Tibial artery (tissue), 4 donors: ENCODE results near the gene HBE1.

ENCODE experiments used
- DNase-seq, 2 donors: peaks; one replicate each; pipeline ENCODE4 v3.0.0-alpha.2; 2019
- H3K27ac ChIP-seq, 2 donors: fragments of 200-600 bp; sonication (generic) in 1 of 2; 1 replicate in 1 of 2; 2 replicates in 1 of 2; pipeline ENCODE4 v1.5.1; 2018 to 2019; ENCODE audit warnings: mild to moderate bottlenecking in 1 of 2
- H3K27me3 ChIP-seq, 2 donors: fragments of 200-600 bp; sonication (generic) in 1 of 2; one replicate each; pipeline versions ENCODE4 v1.5.1 to v1.6.0; 2016 to 2019
- H3K36me3 ChIP-seq, 3 donors: fragments of 200-600 bp; sonication (generic) in 2 of 3; one replicate each; pipeline ENCODE4 v1.5.1; 2016 to 2019; ENCODE audit warnings: mild to moderate bottlenecking in 2 of 3
- H3K4me1 ChIP-seq, 4 donors: fragments of 200-600 bp; sonication (generic) in 2 of 4; 1 replicate in 3 of 4; 2 replicates in 1 of 4; pipeline ENCODE4 v1.5.1; 2016 to 2019
- H3K4me3 ChIP-seq, 2 donors: fragments of 200-600 bp; sonication (generic) in 1 of 2; 1 replicate in 1 of 2; 2 replicates in 1 of 2; pipeline ENCODE4 v1.5.1; 2018 to 2019; ENCODE audit warnings: mild to moderate bottlenecking in 2 of 2
- H3K9me3 ChIP-seq, 3 donors: fragments of 200-600 bp; sonication (generic) in 1 of 3; one replicate each; pipeline ENCODE4 v1.5.1; 2016 to 2019
- CTCF ChIP-seq, 2 experiments: fragments of 200-600 bp in 1 of 2; fragments of 450-650 bp in 1 of 2; IDR thresholded peaks; one replicate each; pipeline ENCODE4 v1.5.1; 2017 to 2019; ENCODE audit warnings: antibody characterized with exemption in 2 of 2, mild to moderate bottlenecking in 1 of 2, moderate library complexity in 1 of 2
- intact Hi-C: fragments of 100-400 bp; cut with DNase I; formaldehyde crosslinking; loops from one replicate; pipeline ENCODE4 v1.15.0; 2023; ENCODE audit warnings: low total_unique reads

The HBE1 gene

DNA sequence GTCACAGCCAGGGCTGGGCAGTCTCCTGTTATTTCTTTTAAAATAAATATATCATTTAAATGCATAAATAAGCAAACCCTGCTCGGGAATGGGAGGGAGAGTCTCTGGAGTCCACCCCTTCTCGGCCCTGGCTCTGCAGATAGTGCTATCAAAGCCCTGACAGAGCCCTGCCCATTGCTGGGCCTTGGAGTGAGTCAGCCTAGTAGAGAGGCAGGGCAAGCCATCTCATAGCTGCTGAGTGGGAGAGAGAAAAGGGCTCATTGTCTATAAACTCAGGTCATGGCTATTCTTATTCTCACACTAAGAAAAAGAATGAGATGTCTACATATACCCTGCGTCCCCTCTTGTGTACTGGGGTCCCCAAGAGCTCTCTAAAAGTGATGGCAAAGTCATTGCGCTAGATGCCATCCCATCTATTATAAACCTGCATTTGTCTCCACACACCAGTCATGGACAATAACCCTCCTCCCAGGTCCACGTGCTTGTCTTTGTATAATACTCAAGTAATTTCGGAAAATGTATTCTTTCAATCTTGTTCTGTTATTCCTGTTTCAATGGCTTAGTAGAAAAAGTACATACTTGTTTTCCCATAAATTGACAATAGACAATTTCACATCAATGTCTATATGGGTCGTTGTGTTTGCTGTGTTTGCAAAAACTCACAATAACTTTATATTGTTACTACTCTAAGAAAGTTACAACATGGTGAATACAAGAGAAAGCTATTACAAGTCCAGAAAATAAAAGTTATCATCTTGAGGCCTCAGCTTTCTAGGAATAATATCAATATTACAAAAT lies 18.6 kb upstream of the HBE1 start:
- H3K9me3 ChIP-seq: no peaks in the 10 kb centered on the region
- no peak overlapping the region for H3K27ac ChIP-seq
- DNase-seq: no peak
- H3K27me3 ChIP-seq: no peaks in the 10 kb centered on the region
- no peak overlapping the region for H3K4me3 ChIP-seq
- no peak for TF ChIP-seq CTCF (IDR thresholded peaks at IDR 0.05)
- intact Hi-C loops: no loop called here
- H3K36me3 ChIP-seq: no peaks in the 10 kb centered on the region
- no peaks in the 10 kb centered on the region for H3K4me1 ChIP-seq

DNA sequence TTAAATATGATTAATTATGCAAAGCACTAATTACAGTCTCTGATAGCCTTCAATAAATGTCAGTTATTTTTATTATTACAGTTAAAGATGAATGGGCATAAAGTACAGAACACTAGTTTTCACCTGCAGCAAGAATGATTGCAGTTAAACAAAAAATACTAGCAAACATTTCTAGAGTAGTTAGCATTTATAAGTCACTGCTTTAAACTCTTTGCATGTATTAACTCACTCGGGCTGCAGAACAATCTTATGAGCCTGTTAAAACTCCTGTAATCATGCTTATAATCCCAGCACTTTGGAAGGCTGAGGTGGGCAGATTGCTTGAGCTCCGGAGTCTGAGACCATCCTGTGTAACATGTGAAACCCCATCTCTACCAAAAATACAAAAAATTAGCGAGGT lies 17.2 kb upstream of the HBE1 start:
- no peaks in the 10 kb centered on the region for H3K36me3 ChIP-seq
- no peaks in the 10 kb centered on the region for H3K9me3 ChIP-seq
- H3K27ac ChIP-seq: no peak overlapping the region
- intact Hi-C loops: no loop called here
- TF ChIP-seq CTCF (IDR thresholded peaks at IDR 0.05): no peak
- no peaks in the 10 kb centered on the region for H3K27me3 ChIP-seq
- H3K4me1 ChIP-seq: no peaks in the 10 kb centered on the region
- H3K4me3 ChIP-seq: no peak overlapping the region
- DNase-seq: no peak

- Histone ChIP-seq H3K27ac (no peak overlapping the region), H3K27me3 (no peaks in the 10 kb centered on the region), H3K4me3 (no peak overlapping the region), H3K9me3 (no peaks in the 10 kb centered on the region), H3K4me1 (no peaks in the 10 kb centered on the region), H3K36me3 (no peaks in the 10 kb centered on the region)
- intact Hi-C loops: no loop called here
- TF ChIP-seq CTCF (IDR thresholded peaks at IDR 0.05): no peak
- no peak for DNase-seq
Observed at GRCh38 chr11:5286351-5286750, 16.6 kb upstream of the HBE1 start.

DNA sequence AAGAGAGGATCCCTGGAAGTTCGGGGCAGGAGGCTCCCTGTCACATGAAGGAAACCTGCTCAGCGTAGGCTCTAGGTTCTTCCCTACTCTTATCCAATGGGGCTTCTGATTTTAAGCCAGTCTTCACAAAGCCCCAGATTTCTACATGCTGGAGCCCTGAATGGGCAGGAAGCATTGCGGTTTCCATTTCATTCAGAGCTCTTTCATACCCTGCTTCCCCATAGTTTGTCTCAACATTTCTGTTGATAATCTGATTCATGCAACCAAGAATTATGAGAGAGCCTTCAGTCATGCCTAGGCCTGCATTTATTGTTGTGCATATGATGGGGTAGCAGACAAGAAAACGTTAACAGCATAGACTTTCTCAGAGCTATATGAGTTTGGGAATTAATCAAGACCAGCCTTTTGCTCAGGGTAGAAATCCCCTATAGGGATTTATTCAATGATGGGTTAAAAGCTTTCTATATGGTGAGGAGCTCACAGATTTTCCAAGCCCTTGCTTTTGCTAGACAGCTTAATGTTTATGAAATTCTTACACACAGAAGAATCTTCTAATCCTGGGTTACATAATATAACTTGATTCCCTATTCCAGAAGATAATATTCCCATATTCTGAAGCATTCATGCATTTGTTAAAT lies 16.1 kb upstream of the HBE1 start:
- intact Hi-C loops: no loop called here
- Histone ChIP-seq H3K4me3 (no peak overlapping the region), H3K36me3 (no peaks in the 10 kb centered on the region), H3K27ac (no peak overlapping the region), H3K4me1 (peaks cover 0 to 5% (median 0%) of the 10 kb centered on the region in 4 donors), H3K9me3 (no peaks in the 10 kb centered on the region), H3K27me3 (no peaks in the 10 kb centered on the region)
- TF ChIP-seq CTCF (IDR thresholded peaks at IDR 0.05): no peak
- DNase-seq: no peak

GRCh38 chr11:5284637-5285036 lies 14.9 kb upstream of the HBE1 start:
- Histone ChIP-seq H3K27ac (no peak overlapping the region), H3K9me3 (no peaks in the 10 kb centered on the region)
- intact Hi-C loops: no loop called here

More at GRCh38 chr11:5284637-5285036, 14.9 kb upstream of the HBE1 start:
- no peak for DNase-seq
- TF ChIP-seq CTCF (IDR thresholded peaks at IDR 0.05): no peak
- Histone ChIP-seq H3K27me3 (no peaks in the 10 kb centered on the region), H3K36me3 (no peaks in the 10 kb centered on the region), H3K4me3 (no peak overlapping the region), H3K4me1 (peaks cover 0 to 8% (median 0%) of the 10 kb centered on the region in 4 donors)
